GM23248 (cell line): Measurements from ENCODE around the gene BDH1.

Experiments
- EZH2 ChIP-seq: fragments of 200-600 bp; sonication (generic); IDR thresholded peaks from 2 replicates; pipeline ENCODE4 v1.6.1; 2018; ENCODE audit warnings: antibody characterized with exemption, mild to moderate bottlenecking; ENCODE audit not compliant: insufficient read depth, poor library complexity, severe bottlenecking
- EZH2phosphoT487 ChIP-seq: fragments of 200-600 bp; sonication (generic); IDR thresholded peaks from 2 replicates; pipeline ENCODE4 v1.6.1; 2018; ENCODE audit warnings: antibody characterized with exemption, moderate library complexity, mild to moderate bottlenecking, low read depth; ENCODE audit not compliant: insufficient read depth

DNA sequence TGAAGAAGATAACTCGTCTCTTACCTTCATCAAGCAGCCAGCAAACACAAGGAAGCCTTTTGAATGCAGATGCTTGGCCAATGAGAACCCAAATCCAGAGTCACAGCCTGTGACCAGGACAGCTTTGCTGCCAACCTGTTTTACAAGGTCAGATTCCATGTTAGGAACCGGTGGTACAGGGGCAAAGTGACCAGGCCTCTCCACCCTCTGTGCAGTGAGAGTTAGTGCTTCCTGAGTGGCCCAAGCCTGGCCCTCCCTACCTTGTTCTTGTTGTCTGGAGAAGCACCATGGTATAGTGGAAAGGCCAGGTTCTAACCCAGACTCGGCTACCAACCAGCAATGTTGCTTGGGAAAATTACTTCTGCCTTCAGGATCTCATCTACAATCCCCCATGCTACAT, 23.4 kb downstream of the BDH1 start:
- TF ChIP-seq EZH2phosphoT487 (no peak), EZH2 (no peak)
